Type B pancreatic cell (in vitro differentiated cells): Measurements from ENCODE around the gene TMEM184B. TPM values are rescaled to one million over a fixed set of nuclear protein-coding genes. Genes with fewer than 3 reads are reported as not detected.
A peak's percentile ranks its signal among the peaks of the same experiment; 100 is the strongest.

ENCODE experiments used
- DNase-seq: peaks from one replicate; pipeline ENCODE4 v3.0.0; 2021; ENCODE audit warnings: mixed read lengths; ENCODE audit not compliant: unreplicated experiment; ENCODE audit errors: extremely low spot score
- H3K27ac Mint-ChIP-seq: 2 replicates; pipeline ENCODE4 v1.8.0; 2021; ENCODE audit warnings: mild to moderate bottlenecking, mixed read lengths
- H3K27me3 Mint-ChIP-seq: 2 replicates; pipeline ENCODE4 v1.8.0; 2021; ENCODE audit warnings: mixed read lengths
- H3K36me3 Mint-ChIP-seq: 2 replicates; pipeline ENCODE4 v1.8.0; 2021; ENCODE audit warnings: mixed read lengths
- H3K4me1 Mint-ChIP-seq: one replicate; pipeline ENCODE4 v1.8.0; 2021; ENCODE audit warnings: mixed read lengths; ENCODE audit not compliant: unreplicated experiment
- H3K4me3 Mint-ChIP-seq: 2 replicates; pipeline ENCODE4 v1.8.0; 2021; ENCODE audit warnings: mild to moderate bottlenecking, mixed read lengths
- H3K9me3 Mint-ChIP-seq: 2 replicates; pipeline ENCODE4 v1.8.0; 2021; ENCODE audit warnings: mixed read lengths
- CTCF ChIP-seq: fragments of 200-600 bp; sonication (generic); conservative IDR thresholded peaks from 2 replicates; pipeline ENCODE4 v1.5.0; 2021; ENCODE audit warnings: antibody characterized with exemption, mild to moderate bottlenecking
- total RNA-seq: library from RNA; stranded (reverse); gene quantifications from 2 replicates; pipeline ENCODE4 v1.2.1, GENCODE V29; 2021; ENCODE audit warnings: low replicate concordance

Gene TMEM184B
- total RNA-seq, 1 donor from 2014 or later = 66.7 TPM

- no peak for TF ChIP-seq CTCF
- H3K27me3 Mint-ChIP-seq = no peaks in the 10 kb centered on the region
- peaks cover 18% of the 10 kb centered on the region for H3K36me3 Mint-ChIP-seq
- DNase-seq = no peak
- no peak overlapping the region for H3K4me3 Mint-ChIP-seq
- H3K4me1 Mint-ChIP-seq = peaks cover 24% of the 10 kb centered on the region
- H3K9me3 Mint-ChIP-seq = no peaks in the 10 kb centered on the region
- H3K27ac Mint-ChIP-seq = no peak overlapping the region
Observed at GRCh38 chr22:38302906-38303305, 30.1 kb upstream of the TMEM184B start.

GRCh38 chr22:38300946-38301345, 28.1 kb upstream of the TMEM184B start:
- H3K9me3 Mint-ChIP-seq = no peaks in the 10 kb centered on the region
- H3K27me3 Mint-ChIP-seq = no peaks in the 10 kb centered on the region
- no peak for DNase-seq
- no peak for TF ChIP-seq CTCF
- no peak overlapping the region for H3K4me3 Mint-ChIP-seq
- peak overlapping the region; percentile 100 for H3K27ac Mint-ChIP-seq
- H3K36me3 Mint-ChIP-seq = peaks cover 23% of the 10 kb centered on the region
- H3K4me1 Mint-ChIP-seq = peaks cover 20% of the 10 kb centered on the region

GRCh38 chr22:38300197-38300945, 27.6 kb upstream of the TMEM184B start:
- Mint-ChIP-seq H3K36me3 (peaks cover 23% of the 10 kb centered on the region), H3K9me3 (no peaks in the 10 kb centered on the region), H3K27ac (peak overlapping the region; percentile 100), H3K27me3 (no peaks in the 10 kb centered on the region), H3K4me3 (peak overlapping the region; percentile 69), H3K4me1 (peaks cover 15% of the 10 kb centered on the region)
- TF ChIP-seq CTCF = no peak
- no peak for DNase-seq

- peak overlapping the region; percentile 69 for H3K4me3 Mint-ChIP-seq
- peaks cover 23% of the 10 kb centered on the region for H3K36me3 Mint-ChIP-seq
Observed at GRCh38 chr22:38299770-38300102, 26.9 kb upstream of the TMEM184B start.

GRCh38 chr22:38298312-38299005, 25.6 kb upstream of the TMEM184B start:
- Mint-ChIP-seq H3K27me3 (no peaks in the 10 kb centered on the region), H3K4me1 (peaks cover 5% of the 10 kb centered on the region), H3K27ac (peak overlapping the region; percentile 100), H3K36me3 (peaks cover 23% of the 10 kb centered on the region), H3K9me3 (no peaks in the 10 kb centered on the region), H3K4me3 (peak overlapping the region; percentile 76)
- peak; percentile 61 for TF ChIP-seq CTCF
- no peak for DNase-seq

More at GRCh38 chr22:38299770-38300102, 26.9 kb upstream of the TMEM184B start:
- Mint-ChIP-seq H3K9me3 (no peaks in the 10 kb centered on the region), H3K27ac (peak overlapping the region; percentile 100), H3K27me3 (no peaks in the 10 kb centered on the region), H3K4me1 (peaks cover 12% of the 10 kb centered on the region)
- no peak for DNase-seq
- no peak for TF ChIP-seq CTCF
